Left ventricle myocardium inferior (tissue), 1 donor: ENCODE measurements around the gene LYRM2. TPM values are rescaled to one million over a fixed set of nuclear protein-coding genes. Genes with fewer than 3 reads are reported as not detected.

ENCODE experiments used
- DNase-seq: peaks from one replicate; pipeline ENCODE4 v3.0.0-alpha.2; 2020
- H3K27ac ChIP-seq: fragments of 200-600 bp; replicated peaks from 2 replicates; pipeline ENCODE4 v1.8.0; 2021
- H3K27me3 ChIP-seq: fragments of 200-600 bp; 2 replicates; pipeline ENCODE4 v1.8.0; 2021; ENCODE audit warnings: low read depth
- H3K36me3 ChIP-seq: fragments of 200-600 bp; 2 replicates; pipeline ENCODE4 v1.8.0; 2021
- H3K4me1 ChIP-seq: fragments of 200-600 bp; 2 replicates; pipeline ENCODE4 v1.8.0; 2021
- H3K4me3 ChIP-seq: fragments of 200-600 bp; 2 replicates; pipeline ENCODE4 v1.8.0; 2021; ENCODE audit warnings: mild to moderate bottlenecking, moderate library complexity
- H3K9me3 ChIP-seq: fragments of 200-600 bp; replicated peaks from 2 replicates; pipeline ENCODE4 v1.8.0; 2021
- intact Hi-C: fragments of 100-400 bp; cut with micrococcal nuclease; formaldehyde crosslinking; loops from one replicate; pipeline ENCODE4 v1.11.0; 2022
- total RNA-seq: library from RNA; stranded (reverse); fragmentation: NEBNext Ultra II Directional; extraction: Animal tissue kit (Norgen Biotek cat#: 25700); gene quantifications from one replicate; pipeline ENCODE4 v1.2.1, GENCODE V29; 2021
- TF ChIP-seq, protein P1 (sequence below): fragments of 200-600 bp; IDR thresholded peaks from 2 replicates; pipeline ENCODE4 v1.8.0; 2021; ENCODE audit warnings: antibody characterized with exemption, mild to moderate bottlenecking, borderline replicate concordance
- donor health status: DM: no; HTN: yes; CAD: no; lungs with severe emphysema.

LYRM2 gene
- total RNA-seq, 1 donor from 2014 or later = 41.3 TPM

DNA sequence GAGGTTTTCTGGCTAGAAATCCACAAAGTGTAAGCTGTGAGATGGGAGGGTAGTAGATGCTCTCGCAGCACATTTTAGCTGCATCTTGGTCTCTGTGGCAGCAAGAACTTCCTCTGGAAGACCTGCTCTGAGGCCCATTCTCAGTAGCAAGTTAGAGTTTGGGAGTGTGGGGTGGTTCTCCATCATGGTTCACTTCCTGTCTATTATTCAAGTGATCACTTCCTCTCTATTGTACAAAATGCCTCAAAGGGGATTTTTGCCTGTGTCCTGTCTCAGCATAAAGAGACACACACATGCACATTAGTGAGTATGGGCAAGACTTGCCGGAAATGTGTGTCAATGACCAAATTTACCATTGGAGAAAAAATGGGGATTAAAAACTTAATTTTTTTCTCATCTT lies 42.5 kb downstream of the LYRM2 start:
- Histone ChIP-seq H3K36me3 (no peaks in the 10 kb centered on the region), H3K27ac (no peak overlapping the region), H3K27me3 (no peaks in the 10 kb centered on the region), H3K4me3 (no peak overlapping the region), H3K9me3 (no peaks in the 10 kb centered on the region), H3K4me1 (peaks cover 31% of the 10 kb centered on the region)
- TF ChIP-seq, protein P1, sequence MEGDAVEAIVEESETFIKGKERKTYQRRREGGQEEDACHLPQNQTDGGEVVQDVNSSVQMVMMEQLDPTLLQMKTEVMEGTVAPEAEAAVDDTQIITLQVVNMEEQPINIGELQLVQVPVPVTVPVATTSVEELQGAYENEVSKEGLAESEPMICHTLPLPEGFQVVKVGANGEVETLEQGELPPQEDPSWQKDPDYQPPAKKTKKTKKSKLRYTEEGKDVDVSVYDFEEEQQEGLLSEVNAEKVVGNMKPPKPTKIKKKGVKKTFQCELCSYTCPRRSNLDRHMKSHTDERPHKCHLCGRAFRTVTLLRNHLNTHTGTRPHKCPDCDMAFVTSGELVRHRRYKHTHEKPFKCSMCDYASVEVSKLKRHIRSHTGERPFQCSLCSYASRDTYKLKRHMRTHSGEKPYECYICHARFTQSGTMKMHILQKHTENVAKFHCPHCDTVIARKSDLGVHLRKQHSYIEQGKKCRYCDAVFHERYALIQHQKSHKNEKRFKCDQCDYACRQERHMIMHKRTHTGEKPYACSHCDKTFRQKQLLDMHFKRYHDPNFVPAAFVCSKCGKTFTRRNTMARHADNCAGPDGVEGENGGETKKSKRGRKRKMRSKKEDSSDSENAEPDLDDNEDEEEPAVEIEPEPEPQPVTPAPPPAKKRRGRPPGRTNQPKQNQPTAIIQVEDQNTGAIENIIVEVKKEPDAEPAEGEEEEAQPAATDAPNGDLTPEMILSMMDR = no peak
- no peak for DNase-seq
- intact Hi-C loops = no loop called here

DNA sequence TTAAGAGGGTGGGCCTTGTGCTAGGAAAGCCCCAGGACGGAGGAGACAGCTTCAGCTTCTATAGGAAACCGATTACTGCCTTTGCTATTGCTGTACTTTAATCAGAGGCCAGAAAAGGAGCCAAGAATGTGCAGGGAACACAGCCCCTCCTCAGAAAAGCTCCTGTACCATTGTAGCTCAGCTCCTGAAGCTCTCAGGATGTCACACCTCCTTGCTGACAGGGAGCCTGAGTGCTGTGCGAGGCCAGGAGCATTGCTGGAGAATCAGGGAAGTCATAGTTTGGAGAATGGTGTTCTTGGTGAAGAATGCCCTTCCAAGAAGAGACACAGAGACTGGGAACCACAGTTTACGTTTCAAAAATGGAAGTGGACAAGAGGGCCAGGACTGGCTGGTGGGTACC lies 46.8 kb downstream of the LYRM2 start:
- H3K4me3 ChIP-seq = no peak overlapping the region
- intact Hi-C loops = no loop called here
- no peaks in the 10 kb centered on the region for H3K9me3 ChIP-seq
- DNase-seq = no peak
- H3K27ac ChIP-seq = no peak overlapping the region
- no peaks in the 10 kb centered on the region for H3K27me3 ChIP-seq
- no peaks in the 10 kb centered on the region for H3K36me3 ChIP-seq
- peaks cover 11% of the 10 kb centered on the region for H3K4me1 ChIP-seq
- TF ChIP-seq, protein P1 = no peak

DNA sequence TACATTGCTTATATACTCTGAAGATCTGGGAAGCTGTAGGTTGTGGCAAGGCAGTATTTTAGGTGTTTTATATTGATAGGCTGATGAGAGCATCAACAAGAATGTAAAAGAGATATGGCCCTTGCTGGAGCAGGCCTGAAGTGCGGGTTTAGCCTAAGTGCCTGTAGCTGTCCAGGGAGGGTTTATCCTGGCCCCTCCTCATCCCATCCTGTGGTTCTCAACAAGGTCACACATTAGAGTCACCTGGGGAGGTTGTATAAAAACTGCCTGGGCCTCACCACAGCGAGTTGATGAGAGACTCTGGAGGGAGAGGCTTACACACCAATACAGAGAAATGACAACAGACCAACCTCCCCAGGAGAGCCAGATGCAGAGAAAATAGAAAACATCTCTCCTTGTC lies 48.4 kb downstream of the LYRM2 start:
- Histone ChIP-seq H3K27ac (no peak overlapping the region), H3K36me3 (no peaks in the 10 kb centered on the region), H3K27me3 (no peaks in the 10 kb centered on the region), H3K4me1 (no peaks in the 10 kb centered on the region), H3K9me3 (no peaks in the 10 kb centered on the region), H3K4me3 (no peak overlapping the region)
- intact Hi-C loops = no loop called here
- TF ChIP-seq, protein P1 = no peak
- no peak for DNase-seq

DNA sequence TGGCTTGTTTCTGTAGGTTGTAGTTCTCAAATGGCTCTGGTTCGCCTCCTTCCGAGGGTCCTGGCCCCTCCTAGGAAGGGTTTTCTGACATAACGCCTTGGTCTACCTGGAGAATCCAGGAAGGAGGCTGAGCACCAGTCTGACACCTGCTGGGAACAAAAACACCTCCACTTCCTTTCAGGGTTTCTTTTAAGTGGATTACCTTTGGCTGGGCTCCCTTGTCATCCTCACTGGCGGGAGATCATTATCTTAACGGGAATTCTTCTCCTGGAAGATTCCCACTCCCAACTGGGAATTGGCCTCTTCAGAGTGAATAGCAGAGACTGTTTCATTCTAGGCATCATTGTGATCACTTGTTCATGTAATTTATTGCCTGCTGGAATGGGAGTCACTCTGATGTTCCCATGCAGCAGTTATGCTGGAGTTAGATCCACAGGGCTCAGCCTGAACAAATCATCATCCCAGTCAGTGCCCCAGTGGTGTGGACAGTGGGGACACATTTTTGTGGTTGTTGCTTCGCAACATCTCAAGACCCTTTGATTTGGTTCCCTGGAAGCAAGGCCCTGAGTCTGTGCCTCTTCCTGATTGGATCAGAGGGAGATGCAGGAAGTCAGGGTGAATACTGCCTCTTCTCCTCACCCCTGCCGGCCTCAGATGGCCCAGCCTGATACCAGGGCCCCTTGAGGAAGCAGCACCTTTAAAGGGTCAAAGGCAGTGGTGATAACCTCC lies 49.1 kb downstream of the LYRM2 start:
- no peak for DNase-seq
- TF ChIP-seq, protein P1 = no peak
- H3K9me3 ChIP-seq = no peaks in the 10 kb centered on the region
- intact Hi-C loops = no loop called here
- H3K27me3 ChIP-seq = no peaks in the 10 kb centered on the region
- no peaks in the 10 kb centered on the region for H3K36me3 ChIP-seq
- no peak overlapping the region for H3K4me3 ChIP-seq
- H3K27ac ChIP-seq = no peak overlapping the region
- H3K4me1 ChIP-seq = no peaks in the 10 kb centered on the region

DNA sequence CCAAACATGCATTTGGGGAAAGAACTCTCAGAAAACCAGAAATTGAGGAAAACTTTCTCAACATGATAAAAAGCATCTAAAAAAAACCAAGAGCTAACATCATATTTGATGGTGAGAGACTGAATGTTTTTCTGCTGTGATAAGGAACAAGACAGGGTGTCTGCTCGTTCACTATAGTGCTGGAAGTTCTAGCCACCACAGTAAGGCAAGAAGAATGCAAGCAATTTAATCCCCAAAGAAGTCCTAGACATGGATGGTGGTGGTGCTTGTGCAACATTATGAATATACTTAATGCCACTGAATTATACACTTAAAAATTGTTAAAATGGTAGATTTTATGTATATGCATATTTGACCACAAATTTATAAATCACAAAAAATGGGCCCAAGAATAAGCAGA lies 53.4 kb downstream of the LYRM2 start:
- no peaks in the 10 kb centered on the region for H3K4me1 ChIP-seq
- no peaks in the 10 kb centered on the region for H3K36me3 ChIP-seq
- no peaks in the 10 kb centered on the region for H3K27me3 ChIP-seq
- H3K9me3 ChIP-seq = no peaks in the 10 kb centered on the region
- intact Hi-C loops = no loop called here
- TF ChIP-seq, protein P1 = no peak
- H3K27ac ChIP-seq = no peak overlapping the region
- no peak for DNase-seq
- no peak overlapping the region for H3K4me3 ChIP-seq
